Endodermal cell (in vitro differentiated cells): ENCODE data around the gene COL6A3. TPM values are rescaled to one million over a fixed set of nuclear protein-coding genes. Genes with fewer than 3 reads are reported as not detected.

Experiments used
- DNase-seq: peaks from one replicate; pipeline ENCODE4 v3.0.0-alpha.2; 2017
- H3K27ac ChIP-seq: 2 replicates; pipeline ENCODE4 v1.5.1; 2013; ENCODE audit warnings: mild to moderate bottlenecking, low read depth, low read length, moderate library complexity
- H3K27me3 ChIP-seq: 2 replicates; pipeline ENCODE4 v1.6.1; 2013; ENCODE audit warnings: mild to moderate bottlenecking, low read length, moderate library complexity; ENCODE audit not compliant: insufficient read depth, control insufficient read depth, poor library complexity, severe bottlenecking
- H3K36me3 ChIP-seq: 2 replicates; pipeline ENCODE4 v1.7.0; 2013; ENCODE audit warnings: mild to moderate bottlenecking, low read length, moderate library complexity; ENCODE audit not compliant: control insufficient read depth, insufficient read depth
- H3K4me1 ChIP-seq: one replicate; pipeline ENCODE4 v1.7.0; 2013; ENCODE audit warnings: low read length; ENCODE audit not compliant: control insufficient read depth, insufficient read depth
- H3K4me3 ChIP-seq: 2 replicates; pipeline ENCODE4 v1.5.1; 2013; ENCODE audit warnings: mild to moderate bottlenecking, low read length, moderate library complexity
- H3K9ac ChIP-seq: 2 replicates; pipeline ENCODE4 v1.6.1; 2013; ENCODE audit warnings: mild to moderate bottlenecking, low read length, moderate library complexity; ENCODE audit not compliant: poor library complexity, severe bottlenecking; ENCODE audit errors: extremely low read depth
- H3K9me3 ChIP-seq: 2 replicates; pipeline ENCODE4 v1.6.1; 2013; ENCODE audit warnings: mild to moderate bottlenecking, low read length, moderate library complexity; ENCODE audit not compliant: control insufficient read depth
- H3K27ac Mint-ChIP-seq: 2 replicates; pipeline ENCODE4 v1.8.0; 2020; ENCODE audit warnings: mixed read lengths
- H3K27me3 Mint-ChIP-seq: 2 replicates; pipeline ENCODE4 v1.8.0; 2021; ENCODE audit warnings: mild to moderate bottlenecking, mixed read lengths; ENCODE audit not compliant: insufficient read depth
- H3K36me3 Mint-ChIP-seq: 2 replicates; pipeline ENCODE4 v1.8.0; 2020; ENCODE audit warnings: low read depth, mixed read lengths
- H3K4me1 Mint-ChIP-seq: 2 replicates; pipeline ENCODE4 v1.8.0; 2020; ENCODE audit warnings: mixed read lengths
- H3K4me3 Mint-ChIP-seq: 2 replicates; pipeline ENCODE4 v1.8.0; 2020; ENCODE audit warnings: mild to moderate bottlenecking, moderate library complexity, mixed read lengths
- H3K9me3 Mint-ChIP-seq: 2 replicates; pipeline ENCODE4 v1.8.0; 2020; ENCODE audit warnings: mild to moderate bottlenecking, mixed read lengths
- WGBS, 2 experiments: methylation state at CpG; one replicate each; pipeline versions ENCODE4 v1.1.5 to v1.1.7; 2013; ENCODE audit warnings: missing lambda C conversion rate in 2 of 2, mixed read lengths in 1 of 2; ENCODE audit not compliant: insufficient coverage in 1 of 2, insufficient read length in 1 of 2; 5-methylcytosine and 5-hydroxymethylcytosine counted together
- total RNA-seq, 2 donors: library from RNA; stranded (reverse); fragmentation: NEBNext Ultra II Directional in 1 of 2; extraction: Animal tissue kit (Norgen Biotek cat#: 25700) in 1 of 2; gene quantifications; 2 replicates in 1 of 2; 3 replicates in 1 of 2; pipeline ENCODE4 v1.2.1, GENCODE V29; 2021
- TF ChIP-seq, protein P1 (sequence below): fragments of 200-600 bp; sonication (generic); conservative IDR thresholded peaks from 2 replicates; pipeline ENCODE4 v1.5.0; 2021; ENCODE audit warnings: antibody characterized with exemption, mild to moderate bottlenecking

COL6A3 gene
- total RNA-seq, 2 donors from 2014 or later = 0.40 to 1.2 TPM

DNA sequence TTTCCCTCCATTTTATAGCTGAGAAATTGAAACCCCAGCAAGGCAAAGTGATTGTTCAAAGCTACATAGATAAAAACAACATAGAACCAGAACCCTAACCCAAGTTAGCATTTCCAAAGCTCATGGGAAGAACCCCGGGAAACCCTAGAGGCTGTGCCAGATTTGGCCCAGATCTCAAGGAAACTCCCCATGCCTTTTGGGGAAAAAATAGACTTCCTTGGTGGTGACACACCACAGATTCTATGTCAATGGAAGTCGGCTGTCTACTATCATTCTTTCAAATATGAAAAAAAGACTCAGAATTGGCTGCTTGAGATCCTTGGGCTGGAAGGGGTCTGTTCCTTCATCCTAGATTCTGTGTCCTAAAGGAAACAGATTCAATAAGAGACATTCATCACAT lies 8.4 kb downstream of the COL6A3 start:
- no peaks in the 10 kb centered on the region for H3K9me3 ChIP-seq

DNA sequence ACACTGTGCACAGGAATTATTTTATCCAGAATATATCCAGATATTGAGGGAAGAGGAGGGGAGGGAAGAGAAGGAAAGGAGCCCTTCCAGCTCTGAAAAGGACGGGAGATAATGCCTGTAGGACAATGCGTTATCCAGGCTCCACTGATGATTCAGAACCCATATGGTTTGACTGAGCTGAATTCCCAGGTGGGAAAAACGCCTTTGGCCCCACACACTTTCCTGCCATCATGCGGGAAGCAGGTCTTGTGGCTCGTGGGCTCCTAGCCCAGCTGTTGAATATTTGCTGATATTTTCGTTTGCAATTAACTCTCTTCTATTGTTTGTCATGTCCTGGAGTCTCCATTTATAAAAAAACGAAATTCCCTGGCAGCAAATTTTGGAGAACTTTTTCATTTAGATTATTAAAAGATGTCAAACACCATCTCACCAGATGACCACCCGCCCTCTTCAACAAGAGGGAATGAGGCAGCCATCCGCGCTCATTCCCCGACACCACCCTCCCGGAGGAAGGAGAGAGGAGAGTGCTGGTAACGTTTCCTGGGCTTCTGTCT lies 8.9 kb downstream of the COL6A3 start:
- Mint-ChIP-seq H3K36me3 (no peaks in the 10 kb centered on the region), H3K9me3 (no peaks in the 10 kb centered on the region), H3K27ac (no peak overlapping the region), H3K4me3 (no peak overlapping the region), H3K27me3 (peaks cover 5% of the 10 kb centered on the region), H3K4me1 (no peaks in the 10 kb centered on the region)
- H3K27ac ChIP-seq = no peak overlapping the region
- no peaks in the 10 kb centered on the region for H3K9me3 ChIP-seq
- H3K4me3 ChIP-seq = no peak overlapping the region
- TF ChIP-seq, protein P1, sequence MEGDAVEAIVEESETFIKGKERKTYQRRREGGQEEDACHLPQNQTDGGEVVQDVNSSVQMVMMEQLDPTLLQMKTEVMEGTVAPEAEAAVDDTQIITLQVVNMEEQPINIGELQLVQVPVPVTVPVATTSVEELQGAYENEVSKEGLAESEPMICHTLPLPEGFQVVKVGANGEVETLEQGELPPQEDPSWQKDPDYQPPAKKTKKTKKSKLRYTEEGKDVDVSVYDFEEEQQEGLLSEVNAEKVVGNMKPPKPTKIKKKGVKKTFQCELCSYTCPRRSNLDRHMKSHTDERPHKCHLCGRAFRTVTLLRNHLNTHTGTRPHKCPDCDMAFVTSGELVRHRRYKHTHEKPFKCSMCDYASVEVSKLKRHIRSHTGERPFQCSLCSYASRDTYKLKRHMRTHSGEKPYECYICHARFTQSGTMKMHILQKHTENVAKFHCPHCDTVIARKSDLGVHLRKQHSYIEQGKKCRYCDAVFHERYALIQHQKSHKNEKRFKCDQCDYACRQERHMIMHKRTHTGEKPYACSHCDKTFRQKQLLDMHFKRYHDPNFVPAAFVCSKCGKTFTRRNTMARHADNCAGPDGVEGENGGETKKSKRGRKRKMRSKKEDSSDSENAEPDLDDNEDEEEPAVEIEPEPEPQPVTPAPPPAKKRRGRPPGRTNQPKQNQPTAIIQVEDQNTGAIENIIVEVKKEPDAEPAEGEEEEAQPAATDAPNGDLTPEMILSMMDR = no peak
- no peaks in the 10 kb centered on the region for H3K4me1 ChIP-seq
- WGBS, 2 experiments = 89 to 90% methylated on average over 7 to 13 of the region's 13 CpGs
- no peak overlapping the region for H3K9ac ChIP-seq
- H3K36me3 ChIP-seq = no peaks in the 10 kb centered on the region
- H3K27me3 ChIP-seq = no peaks in the 10 kb centered on the region
- no peak for DNase-seq

More for the DNA sequence above, 8.4 kb downstream of the COL6A3 start:
- Histone ChIP-seq H3K4me3 (no peak overlapping the region), H3K9ac (no peak overlapping the region), H3K27me3 (no peaks in the 10 kb centered on the region), H3K4me1 (no peaks in the 10 kb centered on the region), H3K27ac (no peak overlapping the region), H3K36me3 (no peaks in the 10 kb centered on the region)
- Mint-ChIP-seq H3K36me3 (no peaks in the 10 kb centered on the region), H3K27ac (no peak overlapping the region), H3K9me3 (no peaks in the 10 kb centered on the region), H3K27me3 (peaks cover 5% of the 10 kb centered on the region), H3K4me1 (no peaks in the 10 kb centered on the region), H3K4me3 (no peak overlapping the region)
- DNase-seq = no peak
- 84 to 89% methylated on average over 1 to 2 of the region's 2 CpGs for WGBS, 2 experiments
- TF ChIP-seq, protein P1 = no peak

DNA sequence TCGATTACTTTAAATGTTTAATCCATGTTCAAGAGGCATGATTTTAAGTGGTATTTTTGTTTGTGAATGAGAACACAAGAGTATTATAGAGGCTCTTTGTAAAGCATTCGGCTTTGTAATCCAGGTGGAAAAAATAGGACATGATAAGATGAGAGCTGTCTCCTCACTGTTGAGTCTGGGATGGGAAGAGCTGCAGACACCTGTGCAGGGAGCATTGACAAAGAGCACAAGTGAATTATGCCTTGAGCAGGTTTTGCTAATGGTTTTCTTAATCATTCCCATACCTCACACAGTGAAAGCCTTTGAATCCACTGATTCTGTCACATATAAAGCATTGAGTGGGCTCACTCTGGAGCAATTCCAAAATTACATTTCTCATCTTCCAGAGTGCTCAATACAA lies 9.6 kb downstream of the COL6A3 start:
- H3K36me3 Mint-ChIP-seq = no peaks in the 10 kb centered on the region
- no peak overlapping the region for H3K4me3 Mint-ChIP-seq
- no peak overlapping the region for H3K27ac Mint-ChIP-seq
- H3K4me1 Mint-ChIP-seq = no peaks in the 10 kb centered on the region
- H3K27me3 ChIP-seq = no peaks in the 10 kb centered on the region
- no peaks in the 10 kb centered on the region for H3K4me1 ChIP-seq
- no peak overlapping the region for H3K4me3 ChIP-seq
- no peaks in the 10 kb centered on the region for H3K9me3 ChIP-seq
- H3K27ac ChIP-seq = no peak overlapping the region
- H3K36me3 ChIP-seq = no peaks in the 10 kb centered on the region
- no peaks in the 10 kb centered on the region for H3K9me3 Mint-ChIP-seq
- H3K27me3 Mint-ChIP-seq = peaks cover 7% of the 10 kb centered on the region
- no peak overlapping the region for H3K9ac ChIP-seq
- WGBS, 2 experiments = 83 to 89% methylated on average over 2 of the region's 2 CpGs
- DNase-seq = no peak
- TF ChIP-seq, protein P1 = no peak
